ENCODE measurements around the gene TTC14. TPM values are rescaled to one million over a fixed set of nuclear protein-coding genes. Genes with fewer than 3 reads are reported as not detected.
"Not testable (repeated sequence)": the region's sequence is repeated elsewhere in the genome, so short reads cannot be mapped to it uniquely, and the experiment has no call there.

The TTC14 gene
- total and polyA plus RNA-seq, 4 donors = 5.3 to 34.5 (median 13.2) TPM

DNA sequence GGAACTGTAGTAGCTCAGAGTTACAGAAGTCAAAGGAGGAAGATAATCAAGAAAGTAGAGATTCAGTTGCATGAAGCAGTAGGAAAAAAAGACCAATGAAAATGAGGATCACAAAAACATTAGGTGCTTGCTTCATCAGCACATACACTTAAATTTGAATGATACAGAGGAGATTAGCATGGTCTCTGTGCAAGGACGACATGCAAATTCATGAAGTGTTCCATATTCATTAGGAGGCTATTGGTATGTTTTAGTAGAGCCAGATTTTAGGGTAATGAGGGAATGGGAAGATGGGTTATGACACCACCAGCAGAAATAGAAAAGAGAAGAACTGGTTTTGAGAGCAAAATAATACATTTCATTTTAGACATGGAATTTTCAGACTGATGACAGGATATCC is 21.0 kb upstream of the TTC14 start:
- no peaks in the 10 kb centered on the region for H3K36me3 ChIP-seq (ENCODE audit: control insufficient read depth in 4 of 4, insufficient read depth in 3 of 4, low read depth in 1 of 4, low read length in 3 of 4)
- no peaks in the 10 kb centered on the region for H3K4me1 ChIP-seq (ENCODE audit: control insufficient read depth in 4 of 4, insufficient read depth in 4 of 4, low read length in 3 of 4)
- TF ChIP-seq YY1 (IDR thresholded peaks at IDR 0.05) (no peak), GABPA (IDR thresholded peaks at IDR 0.05 in 1 of 2, conservative IDR thresholded peaks at IDR 0.05 in 1 of 2) (no peak), TAF1 (conservative IDR thresholded peaks at IDR 0.05) (no peak), FOXA1 (IDR thresholded peaks at IDR 0.05) (no peak), FOXA2 (IDR thresholded peaks at IDR 0.05) (no peak), RAD21 (IDR thresholded peaks at IDR 0.05) (no peak), JUND (IDR thresholded peaks at IDR 0.05) (no peak)
- TF ChIP-seq, protein P1, sequence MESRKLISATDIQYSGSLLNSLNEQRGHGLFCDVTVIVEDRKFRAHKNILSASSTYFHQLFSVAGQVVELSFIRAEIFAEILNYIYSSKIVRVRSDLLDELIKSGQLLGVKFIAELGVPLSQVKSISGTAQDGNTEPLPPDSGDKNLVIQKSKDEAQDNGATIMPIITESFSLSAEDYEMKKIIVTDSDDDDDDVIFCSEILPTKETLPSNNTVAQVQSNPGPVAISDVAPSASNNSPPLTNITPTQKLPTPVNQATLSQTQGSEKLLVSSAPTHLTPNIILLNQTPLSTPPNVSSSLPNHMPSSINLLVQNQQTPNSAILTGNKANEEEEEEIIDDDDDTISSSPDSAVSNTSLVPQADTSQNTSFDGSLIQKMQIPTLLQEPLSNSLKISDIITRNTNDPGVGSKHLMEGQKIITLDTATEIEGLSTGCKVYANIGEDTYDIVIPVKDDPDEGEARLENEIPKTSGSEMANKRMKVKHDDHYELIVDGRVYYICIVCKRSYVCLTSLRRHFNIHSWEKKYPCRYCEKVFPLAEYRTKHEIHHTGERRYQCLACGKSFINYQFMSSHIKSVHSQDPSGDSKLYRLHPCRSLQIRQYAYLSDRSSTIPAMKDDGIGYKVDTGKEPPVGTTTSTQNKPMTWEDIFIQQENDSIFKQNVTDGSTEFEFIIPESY (IDR thresholded peaks at IDR 0.05) = no peak
- TF ChIP-seq, protein P2, sequence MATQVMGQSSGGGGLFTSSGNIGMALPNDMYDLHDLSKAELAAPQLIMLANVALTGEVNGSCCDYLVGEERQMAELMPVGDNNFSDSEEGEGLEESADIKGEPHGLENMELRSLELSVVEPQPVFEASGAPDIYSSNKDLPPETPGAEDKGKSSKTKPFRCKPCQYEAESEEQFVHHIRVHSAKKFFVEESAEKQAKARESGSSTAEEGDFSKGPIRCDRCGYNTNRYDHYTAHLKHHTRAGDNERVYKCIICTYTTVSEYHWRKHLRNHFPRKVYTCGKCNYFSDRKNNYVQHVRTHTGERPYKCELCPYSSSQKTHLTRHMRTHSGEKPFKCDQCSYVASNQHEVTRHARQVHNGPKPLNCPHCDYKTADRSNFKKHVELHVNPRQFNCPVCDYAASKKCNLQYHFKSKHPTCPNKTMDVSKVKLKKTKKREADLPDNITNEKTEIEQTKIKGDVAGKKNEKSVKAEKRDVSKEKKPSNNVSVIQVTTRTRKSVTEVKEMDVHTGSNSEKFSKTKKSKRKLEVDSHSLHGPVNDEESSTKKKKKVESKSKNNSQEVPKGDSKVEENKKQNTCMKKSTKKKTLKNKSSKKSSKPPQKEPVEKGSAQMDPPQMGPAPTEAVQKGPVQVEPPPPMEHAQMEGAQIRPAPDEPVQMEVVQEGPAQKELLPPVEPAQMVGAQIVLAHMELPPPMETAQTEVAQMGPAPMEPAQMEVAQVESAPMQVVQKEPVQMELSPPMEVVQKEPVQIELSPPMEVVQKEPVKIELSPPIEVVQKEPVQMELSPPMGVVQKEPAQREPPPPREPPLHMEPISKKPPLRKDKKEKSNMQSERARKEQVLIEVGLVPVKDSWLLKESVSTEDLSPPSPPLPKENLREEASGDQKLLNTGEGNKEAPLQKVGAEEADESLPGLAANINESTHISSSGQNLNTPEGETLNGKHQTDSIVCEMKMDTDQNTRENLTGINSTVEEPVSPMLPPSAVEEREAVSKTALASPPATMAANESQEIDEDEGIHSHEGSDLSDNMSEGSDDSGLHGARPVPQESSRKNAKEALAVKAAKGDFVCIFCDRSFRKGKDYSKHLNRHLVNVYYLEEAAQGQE (IDR thresholded peaks at IDR 0.05) = no peak
- TF ChIP-seq, protein P3, sequence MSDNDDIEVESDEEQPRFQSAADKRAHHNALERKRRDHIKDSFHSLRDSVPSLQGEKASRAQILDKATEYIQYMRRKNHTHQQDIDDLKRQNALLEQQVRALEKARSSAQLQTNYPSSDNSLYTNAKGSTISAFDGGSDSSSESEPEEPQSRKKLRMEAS (IDR thresholded peaks at IDR 0.05) = no peak
- TF ChIP-seq, protein P4, sequence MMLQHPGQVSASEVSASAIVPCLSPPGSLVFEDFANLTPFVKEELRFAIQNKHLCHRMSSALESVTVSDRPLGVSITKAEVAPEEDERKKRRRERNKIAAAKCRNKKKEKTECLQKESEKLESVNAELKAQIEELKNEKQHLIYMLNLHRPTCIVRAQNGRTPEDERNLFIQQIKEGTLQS (IDR thresholded peaks at IDR 0.05) = no peak
- H3K27ac ChIP-seq (ENCODE audit: low read depth in 1 of 2, low read length in 2 of 2) = no peak overlapping the region
- no peaks in the 10 kb centered on the region for H3K9me3 ChIP-seq (ENCODE audit: control insufficient read depth in 4 of 4, low read length in 3 of 4)
- no peak overlapping the region for H3K9ac ChIP-seq (ENCODE audit: low read depth in 1 of 2, low read length in 2 of 2)
- H3K4me3 ChIP-seq (ENCODE audit: low read depth in 1 of 3, low read length in 3 of 3) = no peak overlapping the region
- no peak for DNase-seq (ENCODE audit: low spot score)
- H3K27me3 ChIP-seq (ENCODE audit: control insufficient read depth in 4 of 4, insufficient read depth in 4 of 4, low read length in 3 of 4) = peaks cover 0 to 5% (median 0%) of the 10 kb centered on the region in 4 donors
- WGBS = 65% methylated on average over 1 of the region's 1 CpG

DNA sequence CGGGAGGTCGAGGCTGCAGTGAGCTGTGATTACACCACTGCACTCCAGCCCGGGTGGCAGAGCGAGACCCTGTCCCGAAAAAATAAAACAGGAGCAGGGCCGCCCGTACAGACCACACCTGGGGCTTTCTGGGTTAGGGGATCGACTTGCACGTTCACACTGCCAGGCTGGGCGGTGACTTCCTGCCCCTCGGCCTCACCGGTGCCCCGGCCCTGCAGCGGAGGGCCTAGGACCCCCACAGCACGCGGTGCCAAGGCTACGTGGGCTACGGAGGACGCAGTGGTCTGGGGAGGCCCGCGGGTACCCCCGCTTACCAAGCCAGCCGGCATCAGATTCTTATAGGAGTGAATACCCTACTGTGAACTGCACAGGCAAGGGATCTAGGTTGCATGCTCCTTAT is 11.6 kb upstream of the TTC14 start:
- H3K27ac ChIP-seq (ENCODE audit: low read depth in 1 of 2, low read length in 2 of 2) = no peak overlapping the region
- H3K4me1 ChIP-seq (ENCODE audit: control insufficient read depth in 4 of 4, insufficient read depth in 4 of 4, low read length in 3 of 4) = no peaks in the 10 kb centered on the region
- TF ChIP-seq JUND (IDR thresholded peaks at IDR 0.05) (no peak), TAF1 (conservative IDR thresholded peaks at IDR 0.05) (no peak), HNF4A (conservative IDR thresholded peaks at IDR 0.05) (no peak), NR2F2 (IDR thresholded peaks at IDR 0.05) (no peak), EGR1 (IDR thresholded peaks at IDR 0.05; ENCODE audit: low read depth in 2 of 2) (no peak), HNF4G (IDR thresholded peaks at IDR 0.05) (no peak), RAD21 (IDR thresholded peaks at IDR 0.05) (no peak)
- TF ChIP-seq, protein P1 (IDR thresholded peaks at IDR 0.05) = no peak
- TF ChIP-seq, protein P4 (IDR thresholded peaks at IDR 0.05) = no peak
- TF ChIP-seq, protein P3 (IDR thresholded peaks at IDR 0.05) = no peak
- no peaks in the 10 kb centered on the region for H3K36me3 ChIP-seq (ENCODE audit: control insufficient read depth in 4 of 4, insufficient read depth in 3 of 4, low read depth in 1 of 4, low read length in 3 of 4)
- no peak overlapping the region for H3K4me3 ChIP-seq (ENCODE audit: low read depth in 1 of 3, low read length in 3 of 3)
- no peak for DNase-seq (ENCODE audit: low spot score)
- 92% methylated on average over 23 of the region's 23 CpGs for WGBS
- H3K9ac ChIP-seq (ENCODE audit: low read depth in 1 of 2, low read length in 2 of 2) = no peak overlapping the region
- H3K27me3 ChIP-seq (ENCODE audit: control insufficient read depth in 4 of 4, insufficient read depth in 4 of 4, low read length in 3 of 4) = peaks cover 0 to 2% (median 0%) of the 10 kb centered on the region in 4 donors
- no peaks in the 10 kb centered on the region for H3K9me3 ChIP-seq (ENCODE audit: control insufficient read depth in 4 of 4, low read length in 3 of 4)

DNA sequence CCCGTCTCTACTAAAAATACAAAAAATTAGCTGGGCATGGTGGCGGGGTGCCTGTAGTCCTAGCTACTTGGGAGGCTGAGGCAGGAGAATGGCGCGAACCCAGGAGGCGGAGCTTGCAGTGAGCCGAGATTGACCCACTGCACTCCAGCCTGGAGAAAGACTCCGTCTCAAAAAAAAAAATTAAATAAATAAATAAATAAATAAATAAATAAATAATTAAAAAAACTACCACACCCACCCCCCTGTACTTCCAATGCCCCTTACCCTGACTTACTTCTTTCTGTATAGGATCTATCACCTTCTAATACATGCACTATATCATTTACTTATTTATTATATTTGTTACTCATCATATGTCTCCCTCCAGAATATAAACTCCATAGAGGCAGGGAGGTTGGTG is 8.3 kb upstream of the TTC14 start:
- DNase-seq (ENCODE audit: low spot score); H3K36me3 ChIP-seq (ENCODE audit: control insufficient read depth in 4 of 4, insufficient read depth in 3 of 4, low read depth in 1 of 4, low read length in 3 of 4); H3K9me3 ChIP-seq (ENCODE audit: control insufficient read depth in 4 of 4, low read length in 3 of 4); H3K9ac ChIP-seq (ENCODE audit: low read depth in 1 of 2, low read length in 2 of 2); H3K4me1 ChIP-seq (ENCODE audit: control insufficient read depth in 4 of 4, insufficient read depth in 4 of 4, low read length in 3 of 4); H3K27me3 ChIP-seq (ENCODE audit: control insufficient read depth in 4 of 4, insufficient read depth in 4 of 4, low read length in 3 of 4); H3K27ac ChIP-seq (ENCODE audit: low read depth in 1 of 2, low read length in 2 of 2); H3K4me3 ChIP-seq (ENCODE audit: low read depth in 1 of 3, low read length in 3 of 3): not testable (repeated sequence)
- 91% methylated on average over 7 of the region's 7 CpGs for WGBS
